DLD1 (cell line): ENCODE measurements around the gene MEPE.

Experiments
- in situ Hi-C: cut with HindIII; loops from 2 replicates; pipeline ENCODE4 v1.10.0; 2017; ENCODE audit warnings: low sequenced_read_pairs

Gene MEPE, protein sequence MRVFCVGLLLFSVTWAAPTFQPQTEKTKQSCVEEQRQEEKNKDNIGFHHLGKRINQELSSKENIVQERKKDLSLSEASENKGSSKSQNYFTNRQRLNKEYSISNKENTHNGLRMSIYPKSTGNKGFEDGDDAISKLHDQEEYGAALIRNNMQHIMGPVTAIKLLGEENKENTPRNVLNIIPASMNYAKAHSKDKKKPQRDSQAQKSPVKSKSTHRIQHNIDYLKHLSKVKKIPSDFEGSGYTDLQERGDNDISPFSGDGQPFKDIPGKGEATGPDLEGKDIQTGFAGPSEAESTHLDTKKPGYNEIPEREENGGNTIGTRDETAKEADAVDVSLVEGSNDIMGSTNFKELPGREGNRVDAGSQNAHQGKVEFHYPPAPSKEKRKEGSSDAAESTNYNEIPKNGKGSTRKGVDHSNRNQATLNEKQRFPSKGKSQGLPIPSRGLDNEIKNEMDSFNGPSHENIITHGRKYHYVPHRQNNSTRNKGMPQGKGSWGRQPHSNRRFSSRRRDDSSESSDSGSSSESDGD

DNA sequence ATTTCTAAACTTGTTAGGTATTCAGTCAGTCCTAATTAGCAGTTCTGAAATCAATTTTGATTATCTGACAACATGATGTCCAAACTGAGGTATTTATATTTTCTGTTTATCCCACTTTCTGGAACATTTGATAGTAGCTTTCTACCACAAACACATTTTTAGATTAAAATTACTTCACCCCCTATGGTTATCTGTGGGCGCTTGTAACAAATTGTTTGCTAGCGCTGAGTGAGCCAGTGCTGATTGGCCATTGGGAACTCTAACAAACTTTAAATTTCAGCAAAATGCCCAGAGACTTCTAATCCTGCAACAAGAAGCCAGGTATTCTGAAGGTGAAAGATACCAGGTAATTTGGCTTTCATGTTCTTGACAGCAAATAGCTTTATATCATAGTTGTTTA, at the start of gene MEPE:
TSS of gene MEPE (plus strand) at position 301 of the 400 bp plus-strand sequence. CDS start 1,746 bp downstream, outside the sequence.
- in situ Hi-C loops = loop anchor here (25.0 kb wide), 2 partner anchors 145 to 295 kb away; partner anchors contain the start of gene SPARCL1

DNA sequence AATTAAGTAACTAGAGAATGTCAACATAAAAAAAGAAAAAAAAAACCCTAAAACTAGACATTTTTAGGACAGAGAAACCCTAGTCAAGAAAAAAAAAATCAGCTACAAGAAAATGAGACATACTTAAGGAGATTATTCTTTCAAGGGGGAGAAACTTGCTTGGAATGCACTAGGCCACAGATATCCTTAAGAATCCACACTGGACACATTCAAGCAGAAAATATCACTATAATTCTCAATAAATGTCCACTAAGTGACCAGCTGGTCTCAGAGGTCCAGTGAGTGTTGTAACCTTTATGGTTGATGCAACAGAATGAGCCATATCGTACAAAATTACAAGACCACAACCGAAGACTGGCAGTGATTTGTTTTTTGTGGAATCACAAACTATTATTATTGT, 49.0 kb upstream of the MEPE start:
- in situ Hi-C loops = no loop called here

DNA sequence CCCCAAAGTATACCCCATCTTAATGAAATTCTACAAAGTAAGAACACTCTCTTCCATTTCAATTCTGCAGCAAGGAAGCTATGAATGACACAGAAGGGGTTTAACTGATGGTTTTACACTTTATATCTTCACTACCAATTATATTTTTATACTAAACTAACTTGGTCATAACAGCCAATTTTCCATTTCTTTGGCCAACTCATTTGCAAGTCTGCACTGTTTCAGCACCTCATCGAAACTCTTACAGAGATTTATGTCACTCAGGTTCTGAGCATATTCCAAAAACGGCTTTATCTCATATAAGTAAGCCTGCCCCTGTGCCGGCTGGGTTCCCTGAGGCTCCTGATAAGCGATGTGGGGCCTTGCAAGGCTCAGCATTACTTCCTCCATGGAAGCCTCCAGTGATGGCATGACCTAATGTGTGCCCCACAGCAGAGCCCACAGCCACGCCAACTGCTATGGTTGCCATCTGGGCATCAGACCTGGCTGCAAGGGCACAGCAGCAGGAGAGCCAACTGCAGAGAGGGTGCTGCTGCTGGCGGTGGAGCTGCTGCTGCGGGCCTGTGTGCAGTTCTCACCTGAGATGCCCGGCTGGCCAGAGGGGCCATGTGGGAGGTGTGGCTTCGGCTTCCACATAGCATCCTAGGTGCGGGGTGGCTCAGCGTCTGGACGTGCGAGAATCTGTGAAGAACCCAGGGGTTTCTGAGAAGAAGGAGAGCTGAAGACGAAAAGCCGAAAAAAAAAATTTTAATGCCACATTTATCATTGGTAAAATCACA, 46.8 kb upstream of the MEPE start:
- in situ Hi-C loops = no loop called here

DNA sequence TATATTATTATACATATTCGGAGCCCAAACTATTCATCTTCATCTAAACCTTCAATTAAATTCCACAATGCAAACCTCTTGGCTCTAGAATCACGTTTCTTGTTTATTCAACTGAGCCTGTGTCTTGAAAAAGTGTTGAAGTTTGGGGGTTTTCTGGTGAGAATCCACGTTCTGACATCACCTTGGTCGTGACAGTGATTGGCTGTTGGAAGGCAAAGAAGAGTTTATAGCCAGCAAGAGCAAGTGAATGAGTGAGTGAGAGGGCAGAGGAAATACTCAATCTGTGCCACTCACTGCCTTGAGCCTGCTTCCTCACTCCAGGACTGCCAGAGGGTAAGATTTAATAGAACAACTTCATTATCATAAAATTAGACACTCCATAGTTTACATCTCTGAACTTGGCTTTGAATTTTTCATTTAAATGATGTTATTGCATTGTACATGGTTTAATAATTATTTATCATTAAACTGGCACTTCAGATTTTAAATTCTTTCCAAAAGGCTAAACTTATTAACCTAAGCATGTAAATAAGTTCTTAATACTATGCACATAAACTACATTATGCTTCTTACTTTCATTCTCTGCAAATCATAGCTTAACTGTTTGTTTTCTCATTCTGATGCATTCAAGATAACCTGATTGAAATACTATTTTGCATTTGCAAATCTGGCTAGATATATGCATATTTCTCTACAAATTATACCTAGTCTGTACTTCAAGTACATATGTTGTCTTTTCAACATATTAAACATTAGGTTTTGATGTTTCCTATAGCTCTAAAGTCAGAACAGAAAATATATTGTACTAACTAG, 33.3 kb upstream of the MEPE start, which contains the start of gene IBSP:
TSS of gene IBSP (plus strand) at position 254 of the 813 bp plus-strand sequence. CDS start 2,808 bp downstream, outside the sequence.
- in situ Hi-C loops = no loop called here

- in situ Hi-C loops = no loop called here
These were observed 29.9 kb upstream of the MEPE start for GRCh38 chr4:87802858-87803257.

- in situ Hi-C loops = no loop called here
These were observed 29.3 kb upstream of the MEPE start for GRCh38 chr4:87803421-87803820.

GRCh38 chr4:87804871-87805270, 27.9 kb upstream of the MEPE start:
- in situ Hi-C loops = no loop called here

- in situ Hi-C loops = no loop called here
These were observed 26.8 kb upstream of the MEPE start for GRCh38 chr4:87805971-87806370.

GRCh38 chr4:87806520-87806919, 26.2 kb upstream of the MEPE start:
- in situ Hi-C loops = no loop called here

DNA sequence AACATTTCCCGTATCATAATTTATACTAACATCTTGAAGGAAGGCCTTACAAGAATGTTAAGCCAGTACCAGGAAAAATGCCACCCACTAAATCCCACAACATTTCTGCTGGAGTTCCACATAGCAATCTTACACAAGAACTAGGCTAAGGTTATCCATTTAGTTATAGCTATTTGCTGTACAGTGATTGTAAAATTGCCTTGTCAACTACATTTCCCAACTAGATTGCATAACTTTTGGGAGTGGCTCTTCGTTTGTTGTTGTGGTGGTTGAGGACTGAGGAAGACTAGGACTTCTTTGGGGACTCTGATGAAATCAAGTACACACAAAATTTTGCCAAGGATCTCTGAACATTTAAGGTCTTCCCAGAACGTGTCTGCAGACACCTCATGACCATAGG, 25.4 kb upstream of the MEPE start:
- in situ Hi-C loops = no loop called here

DNA sequence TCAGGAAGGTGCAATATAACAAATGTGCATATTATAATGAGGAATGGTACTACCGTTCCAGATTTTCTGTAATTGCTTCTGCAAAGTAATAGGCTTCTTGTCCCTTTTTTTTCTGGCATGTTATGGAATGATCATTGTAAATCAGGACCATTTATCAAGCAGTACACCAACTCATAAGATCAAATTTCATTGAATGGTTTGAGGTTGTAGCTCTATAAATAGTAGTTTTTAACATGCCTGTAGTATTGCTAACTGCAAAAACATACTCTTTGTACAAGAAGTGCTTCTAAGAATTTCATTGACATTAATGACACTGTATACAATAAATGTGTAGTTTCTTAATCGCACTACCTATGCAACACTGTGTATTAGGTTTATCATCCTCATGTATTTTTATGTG, 20.8 kb upstream of the MEPE start:
- in situ Hi-C loops = no loop called here

GRCh38 chr4:87819281-87819919, 13.4 kb upstream of the MEPE start:
- in situ Hi-C loops = no loop called here

DNA sequence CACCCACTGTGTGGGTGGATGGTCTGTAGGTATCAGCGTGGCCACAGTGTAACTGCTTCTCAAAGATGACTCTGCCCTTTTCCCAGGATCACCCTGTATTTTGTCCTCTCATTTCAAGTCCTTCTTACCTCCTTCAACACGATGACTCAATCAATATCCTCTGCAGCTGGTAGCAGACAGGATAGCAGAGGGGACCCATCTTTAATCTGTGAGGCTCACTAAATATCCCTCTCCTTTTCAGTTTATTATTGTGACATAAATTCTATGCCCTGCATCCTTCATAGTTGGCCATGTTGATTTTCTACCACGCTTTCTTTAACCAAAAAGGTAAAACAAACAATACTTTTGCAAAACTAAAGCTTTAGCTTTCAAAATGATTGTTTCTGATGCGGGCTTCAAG, 9.6 kb upstream of the MEPE start:
- in situ Hi-C loops = no loop called here

DNA sequence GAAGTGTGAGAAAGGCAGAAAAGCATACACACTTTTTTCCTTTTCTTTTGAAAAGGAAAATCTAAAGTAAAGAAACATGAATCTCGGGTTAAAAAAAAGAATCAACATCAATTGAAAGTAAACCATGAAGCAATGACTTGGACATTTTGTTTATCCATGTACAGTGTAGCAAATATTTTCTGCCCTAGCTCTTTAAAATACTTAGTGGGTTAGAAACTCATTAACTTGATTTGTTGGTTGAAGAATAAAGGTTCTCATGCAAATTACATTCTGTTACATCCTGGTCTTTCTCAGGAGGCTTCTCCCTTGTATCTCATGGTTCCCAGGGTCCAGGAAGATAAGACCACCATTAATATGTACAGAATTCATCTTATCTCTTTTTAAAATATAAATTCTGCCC, 9.0 kb upstream of the MEPE start:
- in situ Hi-C loops = no loop called here

DNA sequence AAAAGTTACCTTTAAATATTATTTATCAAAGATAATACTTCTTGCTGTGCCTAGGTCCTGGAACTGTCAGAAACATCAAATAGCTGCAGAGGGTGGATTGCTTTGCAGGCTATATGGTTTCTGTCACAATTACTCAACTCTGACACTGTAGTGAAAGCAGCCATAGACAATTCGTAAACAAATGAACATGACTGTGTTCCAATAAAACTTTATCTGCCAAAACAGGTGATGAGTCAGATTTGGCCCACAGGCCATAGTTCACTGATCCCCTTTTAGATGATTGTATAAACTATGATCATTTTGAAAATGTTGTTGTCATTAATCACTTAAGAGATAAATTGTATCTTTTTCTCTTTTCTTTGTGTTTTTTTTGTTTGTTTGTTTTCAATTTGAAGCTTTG, 8.4 kb upstream of the MEPE start:
- in situ Hi-C loops = no loop called here

DNA sequence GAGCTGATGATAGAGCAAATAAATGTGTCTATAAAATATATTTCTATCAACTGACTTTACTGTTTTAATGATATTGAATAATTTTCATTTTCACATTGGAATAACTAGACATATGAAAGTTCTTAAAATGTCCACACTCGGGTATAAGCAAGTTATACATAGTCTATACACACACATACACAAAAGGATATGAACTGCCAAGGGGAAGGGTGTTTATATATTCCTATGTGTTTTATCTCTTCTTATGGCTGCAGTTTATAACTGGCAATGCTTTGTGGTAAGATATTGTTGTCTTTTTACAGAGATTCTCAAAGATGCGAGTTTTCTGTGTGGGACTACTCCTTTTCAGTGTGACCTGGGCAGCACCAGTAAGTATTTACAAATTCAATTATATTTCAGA, 1.6 kb downstream of the MEPE start:
- in situ Hi-C loops = loop anchor here (25.0 kb wide), 2 partner anchors 147 to 297 kb away; partner anchors contain the start of gene SPARCL1

DNA sequence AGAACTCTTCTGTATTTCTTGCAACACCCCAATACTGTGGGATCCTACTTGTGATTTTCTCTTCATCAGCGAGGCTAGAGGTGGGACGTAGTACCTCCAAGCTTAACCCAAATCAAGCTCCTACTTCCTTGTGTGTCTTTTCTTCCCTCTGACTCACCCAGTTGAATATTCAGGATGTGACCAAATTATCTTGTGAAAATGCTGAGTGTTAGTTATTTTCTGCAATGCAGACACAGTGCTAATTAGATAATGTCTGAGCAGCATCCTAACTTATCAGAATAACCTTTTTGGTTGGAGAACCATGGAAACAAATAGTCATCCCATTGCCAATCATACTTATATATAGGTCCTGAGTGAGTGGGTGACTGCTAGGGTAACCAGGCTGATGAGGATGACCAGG, 2.4 kb downstream of the MEPE start:
- in situ Hi-C loops = loop anchor here (25.0 kb wide), 2 partner anchors 148 to 298 kb away; partner anchors contain the start of gene SPARCL1

- in situ Hi-C loops = loop anchor here (25.0 kb wide), 2 partner anchors 148 to 298 kb away; partner anchors contain the start of gene SPARCL1
These were observed 3.0 kb downstream of the MEPE start for GRCh38 chr4:87835743-87836142.

DNA sequence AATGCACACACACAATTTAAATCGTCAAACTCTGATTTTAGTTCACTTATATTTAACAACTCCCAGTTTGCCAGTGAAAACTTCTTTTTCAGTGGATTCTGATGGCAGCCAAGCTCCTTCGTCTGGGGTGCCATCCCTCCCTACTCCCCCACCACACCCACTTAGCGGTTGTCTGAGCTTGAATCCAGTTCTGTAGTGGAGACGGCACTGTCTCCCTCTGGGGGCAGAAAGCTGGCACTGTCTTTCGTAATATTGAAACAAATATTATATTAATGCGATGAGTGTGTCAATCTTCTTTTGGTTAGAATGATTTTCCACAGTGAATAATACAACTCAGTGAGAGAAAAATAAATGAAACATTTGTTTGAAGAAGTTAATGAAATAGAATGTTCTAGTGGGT, 5.4 kb downstream of the MEPE start:
- in situ Hi-C loops = loop anchor here (25.0 kb wide), 2 partner anchors 151 to 301 kb away; partner anchors contain the start of gene SPARCL1
